GM23248 (cell line): ENCODE data around the gene CAMK4. TPM values are rescaled to one million over a fixed set of nuclear protein-coding genes. Genes with fewer than 3 reads are reported as not detected.

Source experiments
- DNase-seq: peaks from one replicate; pipeline ENCODE4 v3.0.0-alpha.2; 2015
- H2AFZ ChIP-seq: fragments of 200-600 bp; sonication (generic); 2 replicates; pipeline ENCODE4 v1.6.1; 2016; ENCODE audit warnings: antibody characterized with exemption
- H3F3A ChIP-seq: fragments of 200-600 bp; sonication (generic); 2 replicates; pipeline ENCODE4 v1.6.1; 2016; ENCODE audit warnings: mild to moderate bottlenecking, antibody characterized with exemption, mixed run types; ENCODE audit not compliant: insufficient read depth
- H3K27ac ChIP-seq: fragments of 200-600 bp; sonication (generic); 2 replicates; pipeline ENCODE4 v1.5.1; 2016; ENCODE audit warnings: mild to moderate bottlenecking
- H3K27me3 ChIP-seq: fragments of 200-600 bp; sonication (generic); replicated peaks from 2 replicates; pipeline ENCODE4 v1.6.1; 2016; ENCODE audit warnings: mild to moderate bottlenecking; ENCODE audit not compliant: insufficient read depth
- H3K36me3 ChIP-seq: fragments of 200-600 bp; sonication (generic); 2 replicates; pipeline ENCODE4 v1.6.1; 2016; ENCODE audit warnings: low read depth, mild to moderate bottlenecking
- H3K4me1 ChIP-seq: fragments of 200-600 bp; sonication (generic); 2 replicates; pipeline ENCODE4 v1.6.1; 2016; ENCODE audit warnings: mild to moderate bottlenecking; ENCODE audit not compliant: insufficient read depth
- H3K4me2 ChIP-seq: fragments of 200-600 bp; sonication (generic); one replicate; pipeline ENCODE4 v1.6.1; 2016; ENCODE audit warnings: mild to moderate bottlenecking; ENCODE audit not compliant: unreplicated experiment
- H3K4me3 ChIP-seq: fragments of 200-600 bp; sonication (generic); 2 replicates; pipeline ENCODE4 v1.5.1; 2016; ENCODE audit warnings: mild to moderate bottlenecking
- H3K79me2 ChIP-seq: fragments of 200-600 bp; sonication (generic); 2 replicates; pipeline ENCODE4 v1.6.1; 2016; ENCODE audit warnings: mild to moderate bottlenecking; ENCODE audit not compliant: insufficient read depth
- H3K9ac ChIP-seq: fragments of 200-600 bp; sonication (generic); 2 replicates; pipeline ENCODE4 v1.6.1; 2016; ENCODE audit warnings: mild to moderate bottlenecking
- H3K9me2 ChIP-seq: fragments of 200-600 bp; sonication (generic); 2 replicates; pipeline ENCODE4 v1.6.1; 2016; ENCODE audit warnings: mixed run types, mild to moderate bottlenecking, moderate library complexity; ENCODE audit not compliant: insufficient read depth
- H3K9me3 ChIP-seq: fragments of 200-600 bp; sonication (generic); one replicate; pipeline ENCODE4 v1.6.1; 2017; ENCODE audit warnings: low read depth
- H4K20me1 ChIP-seq: fragments of 200-600 bp; sonication (generic); 2 replicates; pipeline ENCODE4 v1.6.0; 2016; ENCODE audit not compliant: insufficient read depth
- EZH2 ChIP-seq: fragments of 200-600 bp; sonication (generic); IDR thresholded peaks from 2 replicates; pipeline ENCODE4 v1.6.1; 2018; ENCODE audit warnings: antibody characterized with exemption, mild to moderate bottlenecking; ENCODE audit not compliant: insufficient read depth, poor library complexity, severe bottlenecking
- EZH2phosphoT487 ChIP-seq: fragments of 200-600 bp; sonication (generic); IDR thresholded peaks from 2 replicates; pipeline ENCODE4 v1.6.1; 2018; ENCODE audit warnings: antibody characterized with exemption, moderate library complexity, mild to moderate bottlenecking, low read depth; ENCODE audit not compliant: insufficient read depth
- whole genome bisulfite sequencing, 2 experiments: methylation state at CpG; one replicate each; pipeline ENCODE4 v1.1.6; 2015 to 2017; ENCODE audit warnings: low lambda C conversion rate in 2 of 2, low coverage in 1 of 2; ENCODE audit errors: missing lambda C conversion rate in 2 of 2; 5-methylcytosine and 5-hydroxymethylcytosine counted together
- in situ Hi-C: fragments of 300-500 bp; cut with MboI; formaldehyde crosslinking; loops from 2 replicates; pipeline ENCODE4 v1.15.0; 2020
- polyA plus RNA-seq: library from polyadenylated mRNA; unstranded; fragments of >200 nt; fragmentation: Nextera tagmentation; extraction: Ambion mirVana; gene quantifications from 2 replicates; pipeline ENCODE4 v1.2.1, GENCODE V29; 2016
- total RNA-seq: library from RNA; depleted of rRNA; stranded (reverse); fragments of >200 nt; shearing (Covaris generic); gene quantifications from 2 replicates; pipeline ENCODE4 v1.2.3, GENCODE V29; 2014

The CAMK4 gene
- total and polyA plus RNA-seq, 2 experiments from 2014 or later, result 3.2 to 3.6 TPM

- no peak overlapping the region for H3K27ac ChIP-seq
- no peak overlapping the region for H3K9ac ChIP-seq
- no peaks in the 10 kb centered on the region for H3K36me3 ChIP-seq
- peak; percentile 19 for DNase-seq
- TF ChIP-seq EZH2phosphoT487, result no peak
- no peak for TF ChIP-seq EZH2
- H3K4me3 ChIP-seq, result no peak overlapping the region
- WGBS, 2 experiments, result 61 to 68% methylated on average over 7 of the region's 7 CpGs
- H3K4me2 ChIP-seq, result no peak overlapping the region
- H3K79me2 ChIP-seq, result no peaks in the 10 kb centered on the region
- H2AFZ ChIP-seq, result peak overlapping the region; percentile 66
- no peaks in the 10 kb centered on the region for H3K27me3 ChIP-seq
- H4K20me1 ChIP-seq, result no peaks in the 10 kb centered on the region
- peaks cover 68% of the 10 kb centered on the region for H3K4me1 ChIP-seq
- no peaks in the 10 kb centered on the region for H3K9me2 ChIP-seq
- no peaks in the 10 kb centered on the region for H3K9me3 ChIP-seq
- H3F3A ChIP-seq, result peaks cover 46% of the 10 kb centered on the region
- in situ Hi-C loops, result no loop called here
Measured at GRCh38 chr5:111385970-111386831, 162.0 kb downstream of the CAMK4 start.

- no peaks in the 10 kb centered on the region for H3K9me3 ChIP-seq
- TF ChIP-seq EZH2phosphoT487 (no peak), EZH2 (no peak)
Measured at GRCh38 chr5:111386832-111387162, 162.6 kb downstream of the CAMK4 start.

GRCh38 chr5:111387361-111387760 lies 163.2 kb downstream of the CAMK4 start:
- Histone ChIP-seq H3K27ac (no peak overlapping the region), H3K9ac (no peak overlapping the region), H3K4me2 (no peak overlapping the region), H3K79me2 (no peaks in the 10 kb centered on the region), H3K9me3 (no peaks in the 10 kb centered on the region), H3K4me3 (no peak overlapping the region), H4K20me1 (no peaks in the 10 kb centered on the region), H3K36me3 (no peaks in the 10 kb centered on the region), H3K9me2 (no peaks in the 10 kb centered on the region), H3K27me3 (no peaks in the 10 kb centered on the region), H3F3A (peaks cover 41% of the 10 kb centered on the region), H3K4me1 (peaks cover 61% of the 10 kb centered on the region), H2AFZ (no peak overlapping the region)
- WGBS, 2 experiments, result 0 to 5% methylated on average over 1 of the region's 1 CpG
- DNase-seq, result no peak
- TF ChIP-seq EZH2 (no peak), EZH2phosphoT487 (no peak)
- in situ Hi-C loops, result no loop called here

More at GRCh38 chr5:111386832-111387162, 162.6 kb downstream of the CAMK4 start:
- in situ Hi-C loops, result no loop called here
- Histone ChIP-seq H3K4me1 (peaks cover 67% of the 10 kb centered on the region), H3K27me3 (no peaks in the 10 kb centered on the region), H3K36me3 (no peaks in the 10 kb centered on the region), H3K9ac (no peak overlapping the region), H2AFZ (peak overlapping the region; percentile 66), H3K4me3 (no peak overlapping the region), H3F3A (peaks cover 46% of the 10 kb centered on the region), H3K4me2 (no peak overlapping the region), H4K20me1 (no peaks in the 10 kb centered on the region), H3K27ac (no peak overlapping the region), H3K79me2 (no peaks in the 10 kb centered on the region), H3K9me2 (no peaks in the 10 kb centered on the region)
- 42 to 77% methylated on average over 1 of the region's 1 CpG for WGBS, 2 experiments
- DNase-seq, result no peak

DNA sequence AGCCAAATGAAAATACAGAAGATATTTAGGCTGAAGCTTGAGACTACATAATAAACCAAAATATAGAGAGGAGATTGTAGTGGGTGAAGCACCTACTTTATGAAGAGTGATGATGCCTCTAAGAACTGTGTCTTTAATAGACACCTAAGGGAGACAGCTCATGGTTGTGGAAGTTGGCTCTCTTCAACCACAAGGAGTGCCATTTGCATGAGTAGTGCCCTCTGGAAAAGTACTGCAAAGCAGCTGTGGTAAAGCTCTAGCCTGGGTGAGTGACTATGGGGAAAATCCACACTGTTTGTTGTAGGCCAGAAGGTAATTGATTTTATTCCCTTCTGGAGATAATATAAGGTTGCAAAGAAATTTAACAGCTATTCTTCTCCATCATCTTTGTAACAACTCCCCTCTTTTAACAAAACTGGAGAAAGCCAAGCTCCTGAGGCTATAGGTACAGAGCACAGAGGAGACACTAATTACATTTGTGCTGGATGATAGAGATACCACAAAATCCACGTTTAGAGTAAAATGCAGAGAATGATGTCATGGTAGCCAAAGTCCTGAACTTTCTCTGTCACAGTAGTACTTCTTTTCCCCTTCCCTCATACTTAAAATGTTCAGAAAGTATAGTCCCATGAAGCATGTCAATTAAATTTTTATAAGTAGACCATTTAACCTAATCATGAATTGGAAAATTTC lies 165.4 kb downstream of the CAMK4 start:
- no peaks in the 10 kb centered on the region for H3K9me2 ChIP-seq
- peak; percentile 94 for DNase-seq
- H2AFZ ChIP-seq, result peak overlapping the region; percentile 68
- H3K79me2 ChIP-seq, result no peaks in the 10 kb centered on the region
- H3K27ac ChIP-seq, result peak overlapping the region; percentile 83
- H4K20me1 ChIP-seq, result no peaks in the 10 kb centered on the region
- no peaks in the 10 kb centered on the region for H3K9me3 ChIP-seq
- H3K4me3 ChIP-seq, result no peak overlapping the region
- peaks cover 28% of the 10 kb centered on the region for H3F3A ChIP-seq
- WGBS, 2 experiments, result 4 to 8% methylated on average over 1 of the region's 1 CpG
- H3K27me3 ChIP-seq, result no peaks in the 10 kb centered on the region
- H3K9ac ChIP-seq, result peak overlapping the region; percentile 38
- H3K4me1 ChIP-seq, result peaks cover 50% of the 10 kb centered on the region
- H3K4me2 ChIP-seq, result peak overlapping the region; percentile 40
- in situ Hi-C loops, result no loop called here
- H3K36me3 ChIP-seq, result no peaks in the 10 kb centered on the region
- no peak for TF ChIP-seq EZH2phosphoT487
- TF ChIP-seq EZH2, result no peak
